ENCODE results near the gene ZNF593. TPM values are rescaled to one million over a fixed set of nuclear protein-coding genes. Genes with fewer than 3 reads are reported as not detected.

Gene ZNF593
- total and polyA plus RNA-seq, 2 donors (not counting 1 experiment from before 2014, with no cell fraction given): 10.7 to 60.0 TPM

DNA sequence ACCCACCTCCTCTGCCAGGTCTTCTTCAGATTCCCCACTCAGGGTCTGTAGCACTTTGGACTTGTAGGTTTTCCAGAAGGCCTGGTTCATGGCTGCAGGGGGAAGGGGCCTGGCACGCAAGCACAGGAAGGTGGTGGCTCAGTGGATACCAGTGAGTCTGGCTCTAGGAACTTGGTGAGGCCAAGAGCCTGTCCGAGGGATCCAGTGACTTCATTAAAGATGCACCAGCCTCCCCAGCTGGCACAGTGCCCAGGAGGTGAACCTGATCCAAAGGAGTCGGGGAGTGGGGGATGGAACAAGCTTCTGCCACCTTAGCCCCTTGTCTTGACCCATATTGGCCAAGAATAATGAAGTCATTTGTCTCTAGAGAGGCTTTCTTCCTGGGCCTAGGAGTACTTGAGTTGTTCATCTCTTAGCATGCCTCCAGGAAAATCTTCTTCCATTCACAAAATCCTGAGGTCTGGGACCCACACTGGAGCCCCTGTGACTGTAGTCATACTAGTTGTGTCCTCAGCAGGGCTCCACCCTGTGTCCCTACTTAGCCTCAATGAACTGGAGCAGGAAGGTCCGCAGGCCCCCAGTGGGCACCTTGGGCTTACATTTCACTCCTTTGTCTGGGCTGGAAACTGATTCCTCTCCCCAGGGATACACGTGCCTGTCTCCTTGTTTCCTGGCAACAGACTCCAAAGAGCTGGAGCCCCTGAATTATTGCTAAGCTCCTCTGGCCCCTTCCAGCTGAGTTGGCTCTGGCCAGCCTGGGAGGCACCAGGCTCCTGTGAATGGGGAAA is 1.1 kb upstream of the ZNF593 start, which contains the start of gene C1orf232:
Gene C1orf232 (minus strand): TSS at position 554 of the 788 bp plus-strand sequence. CDS start 464 bp downstream, at position 90.
- Mint-ChIP-seq H3K27me3 (peaks cover 2% of the 10 kb centered on the region), H3K27ac (peak within 1 kb of the TSS; percentile 85), H3K9me3 (ENCODE audit: insufficient read depth) (no peaks in the 10 kb centered on the region), H3K4me1 (peaks cover 22% of the 10 kb centered on the region), H3K4me3 (peak within 1 kb of the TSS; percentile 93)
- no peak for TF ChIP-seq EZH2 (IDR thresholded peaks at IDR 0.05; ENCODE audit: borderline replicate concordance, insufficient read depth, low read depth, low read length, poor library complexity, severe bottlenecking)
- TF ChIP-seq, protein P1, sequence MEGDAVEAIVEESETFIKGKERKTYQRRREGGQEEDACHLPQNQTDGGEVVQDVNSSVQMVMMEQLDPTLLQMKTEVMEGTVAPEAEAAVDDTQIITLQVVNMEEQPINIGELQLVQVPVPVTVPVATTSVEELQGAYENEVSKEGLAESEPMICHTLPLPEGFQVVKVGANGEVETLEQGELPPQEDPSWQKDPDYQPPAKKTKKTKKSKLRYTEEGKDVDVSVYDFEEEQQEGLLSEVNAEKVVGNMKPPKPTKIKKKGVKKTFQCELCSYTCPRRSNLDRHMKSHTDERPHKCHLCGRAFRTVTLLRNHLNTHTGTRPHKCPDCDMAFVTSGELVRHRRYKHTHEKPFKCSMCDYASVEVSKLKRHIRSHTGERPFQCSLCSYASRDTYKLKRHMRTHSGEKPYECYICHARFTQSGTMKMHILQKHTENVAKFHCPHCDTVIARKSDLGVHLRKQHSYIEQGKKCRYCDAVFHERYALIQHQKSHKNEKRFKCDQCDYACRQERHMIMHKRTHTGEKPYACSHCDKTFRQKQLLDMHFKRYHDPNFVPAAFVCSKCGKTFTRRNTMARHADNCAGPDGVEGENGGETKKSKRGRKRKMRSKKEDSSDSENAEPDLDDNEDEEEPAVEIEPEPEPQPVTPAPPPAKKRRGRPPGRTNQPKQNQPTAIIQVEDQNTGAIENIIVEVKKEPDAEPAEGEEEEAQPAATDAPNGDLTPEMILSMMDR (IDR thresholded peaks at IDR 0.05): no peak
- H3K27ac ChIP-seq (ENCODE audit: low read length in 2 of 2): peak within 1 kb of the TSS; percentile 38 to 91
- no peaks in the 10 kb centered on the region for H4K20me1 ChIP-seq (ENCODE audit: control insufficient read depth, insufficient read depth, low read length, poor library complexity, severe bottlenecking)
- intact Hi-C loops (cut with micrococcal nuclease): loop anchor here (1.0 kb wide), 5 partner anchors 57 to 264 kb away; partner anchors contain the start of genes CEP85, DHDDS and PDIK1L
- no peaks in the 10 kb centered on the region for H3K36me3 ChIP-seq (replicated peaks in 1 of 2; ENCODE audit: control extremely low read depth in 1 of 2, control insufficient read depth in 1 of 2, extremely low read depth in 1 of 2, insufficient read depth in 2 of 2, low read length in 1 of 2)
- POLR2A ChIA-PET: interaction anchor here (0.6 kb wide), 1 partner anchor 1974 kb away, joined by 3 read pairs; no protein-coding TSS in a partner anchor
- H3K4me1 ChIP-seq (ENCODE audit: control insufficient read depth in 2 of 2, insufficient read depth in 2 of 2, low read length in 2 of 2): peaks cover 16 to 24% of the 10 kb centered on the region in 2 donors
- peak; percentile 24 for DNase-seq
- CTCF ChIA-PET: interaction anchor here (1.0 to 2.2 kb wide), 8 partner anchors 12 to 227 kb away, joined by 3 to 42 read pairs (median 9); no protein-coding TSS in a partner anchor
- ATAC-seq (ENCODE audit: low read depth): no peak
- WGBS (ENCODE audit: insufficient coverage): 93% methylated on average over 4 of the region's 5 CpGs
- H3K9ac ChIP-seq (ENCODE audit: low read length): peak within 1 kb of the TSS; percentile 96
- peaks cover 14% of the 10 kb centered on the region for H3K79me2 ChIP-seq (ENCODE audit: control insufficient read depth, insufficient read depth, low read length)
- peak within 1 kb of the TSS; percentile 94 for H2AFZ ChIP-seq (ENCODE audit: insufficient read depth, low read depth, low read length, poor library complexity, severe bottlenecking)
- peak within 1 kb of the TSS; percentile 95 for H3K4me2 ChIP-seq (replicated peaks; ENCODE audit: low read depth, low read length, poor library complexity, severe bottlenecking)
- H3K9me3 ChIP-seq (ENCODE audit: control extremely low read depth in 1 of 3, control insufficient read depth in 2 of 3, insufficient read depth in 1 of 3, low read length in 2 of 3): no peaks in the 10 kb centered on the region
- H3K27me3 ChIP-seq (replicated peaks in 1 of 4; ENCODE audit: control extremely low read depth in 1 of 4, control insufficient read depth in 3 of 4, insufficient read depth in 4 of 4, low read length in 3 of 4): peaks cover 0 to 10% (median 5%) of the 10 kb centered on the region in 4 experiments
- peak within 1 kb of the TSS; percentile 58 to 94 (median 86) for H3K4me3 ChIP-seq (ENCODE audit: control extremely low read depth in 1 of 5, extremely low read depth in 1 of 5, insufficient read depth in 1 of 5, low read depth in 2 of 5, low read length in 4 of 5)
